Fibroblast of villous mesenchyme (primary cell): Measurements from ENCODE around the gene IGDCC3. TPM values are rescaled to one million over a fixed set of nuclear protein-coding genes. Genes with fewer than 3 reads are reported as not detected.

Experiments used
- DNase-seq: peaks from one replicate; pipeline ENCODE4 v3.0.0-alpha.2; 2010; ENCODE audit warnings: low read depth
- H3K4me3 ChIP-seq: 2 replicates; pipeline ENCODE4 v1.5.1; 2011; ENCODE audit warnings: low read depth, mild to moderate bottlenecking, low read length
- total RNA-seq: library from RNA; depleted of rRNA; stranded (reverse); fragments of >200 nt; gene quantifications from 2 replicates; pipeline ENCODE4 v1.2.3, GENCODE V29; 2012
- TF ChIP-seq, protein P1 (sequence below): IDR thresholded peaks from 2 replicates; pipeline ENCODE4 v1.5.1; 2012; ENCODE audit warnings: low read depth, mild to moderate bottlenecking, low read length; ENCODE audit not compliant: insufficient read depth

Gene IGDCC3
- total RNA-seq, 1 donor: under 0.01 TPM

DNA sequence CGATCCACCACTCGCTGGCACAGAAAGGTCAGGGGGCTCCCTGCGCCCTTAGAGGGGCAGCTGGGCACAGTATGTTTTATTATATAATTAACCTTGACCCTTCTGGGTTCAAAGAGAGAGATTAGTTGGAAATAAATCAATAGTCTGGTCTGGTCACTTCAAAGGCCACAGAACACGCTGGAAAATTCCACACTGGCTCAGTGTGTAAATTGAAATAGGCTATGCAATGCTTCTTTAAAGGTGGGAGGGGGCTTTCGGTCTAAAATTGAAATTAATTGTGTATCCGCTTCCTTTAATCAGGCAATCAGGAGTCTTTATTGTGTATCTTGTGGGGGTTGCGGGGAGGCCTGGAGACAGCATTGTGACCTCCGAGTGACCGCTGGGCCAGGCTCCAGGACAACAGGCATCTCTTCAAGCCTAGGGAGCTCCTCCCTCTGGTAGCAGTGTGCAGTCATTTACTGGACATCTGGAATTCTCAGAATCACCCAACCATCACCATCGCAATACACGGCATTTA, 65.3 kb downstream of the IGDCC3 start:
- TF ChIP-seq, protein P1, sequence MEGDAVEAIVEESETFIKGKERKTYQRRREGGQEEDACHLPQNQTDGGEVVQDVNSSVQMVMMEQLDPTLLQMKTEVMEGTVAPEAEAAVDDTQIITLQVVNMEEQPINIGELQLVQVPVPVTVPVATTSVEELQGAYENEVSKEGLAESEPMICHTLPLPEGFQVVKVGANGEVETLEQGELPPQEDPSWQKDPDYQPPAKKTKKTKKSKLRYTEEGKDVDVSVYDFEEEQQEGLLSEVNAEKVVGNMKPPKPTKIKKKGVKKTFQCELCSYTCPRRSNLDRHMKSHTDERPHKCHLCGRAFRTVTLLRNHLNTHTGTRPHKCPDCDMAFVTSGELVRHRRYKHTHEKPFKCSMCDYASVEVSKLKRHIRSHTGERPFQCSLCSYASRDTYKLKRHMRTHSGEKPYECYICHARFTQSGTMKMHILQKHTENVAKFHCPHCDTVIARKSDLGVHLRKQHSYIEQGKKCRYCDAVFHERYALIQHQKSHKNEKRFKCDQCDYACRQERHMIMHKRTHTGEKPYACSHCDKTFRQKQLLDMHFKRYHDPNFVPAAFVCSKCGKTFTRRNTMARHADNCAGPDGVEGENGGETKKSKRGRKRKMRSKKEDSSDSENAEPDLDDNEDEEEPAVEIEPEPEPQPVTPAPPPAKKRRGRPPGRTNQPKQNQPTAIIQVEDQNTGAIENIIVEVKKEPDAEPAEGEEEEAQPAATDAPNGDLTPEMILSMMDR: peak; percentile 12
- H3K4me3 ChIP-seq: no peak overlapping the region
- DNase-seq: peak; percentile 55

DNA sequence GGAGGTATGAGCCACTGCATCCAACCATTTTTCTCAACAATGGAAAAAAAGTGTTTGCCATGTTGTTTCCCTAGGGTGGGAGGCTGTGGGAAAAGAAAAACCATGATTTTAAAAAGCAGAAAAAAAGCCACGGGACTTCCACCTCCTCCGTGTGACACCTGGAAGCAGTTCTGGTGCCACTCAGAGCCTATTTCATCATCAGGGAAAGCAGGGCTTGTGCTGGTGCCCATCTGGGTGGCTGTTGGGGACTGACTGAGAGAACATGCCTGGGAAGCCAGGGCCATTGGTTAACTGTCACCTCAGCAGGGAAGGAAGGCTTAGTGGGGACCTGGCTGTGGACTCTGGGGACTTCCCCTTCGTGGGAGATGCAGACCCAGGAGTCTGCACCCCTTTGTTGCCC, 66.0 kb downstream of the IGDCC3 start:
- H3K4me3 ChIP-seq: no peak overlapping the region
- TF ChIP-seq, protein P1: no peak
- no peak for DNase-seq

DNA sequence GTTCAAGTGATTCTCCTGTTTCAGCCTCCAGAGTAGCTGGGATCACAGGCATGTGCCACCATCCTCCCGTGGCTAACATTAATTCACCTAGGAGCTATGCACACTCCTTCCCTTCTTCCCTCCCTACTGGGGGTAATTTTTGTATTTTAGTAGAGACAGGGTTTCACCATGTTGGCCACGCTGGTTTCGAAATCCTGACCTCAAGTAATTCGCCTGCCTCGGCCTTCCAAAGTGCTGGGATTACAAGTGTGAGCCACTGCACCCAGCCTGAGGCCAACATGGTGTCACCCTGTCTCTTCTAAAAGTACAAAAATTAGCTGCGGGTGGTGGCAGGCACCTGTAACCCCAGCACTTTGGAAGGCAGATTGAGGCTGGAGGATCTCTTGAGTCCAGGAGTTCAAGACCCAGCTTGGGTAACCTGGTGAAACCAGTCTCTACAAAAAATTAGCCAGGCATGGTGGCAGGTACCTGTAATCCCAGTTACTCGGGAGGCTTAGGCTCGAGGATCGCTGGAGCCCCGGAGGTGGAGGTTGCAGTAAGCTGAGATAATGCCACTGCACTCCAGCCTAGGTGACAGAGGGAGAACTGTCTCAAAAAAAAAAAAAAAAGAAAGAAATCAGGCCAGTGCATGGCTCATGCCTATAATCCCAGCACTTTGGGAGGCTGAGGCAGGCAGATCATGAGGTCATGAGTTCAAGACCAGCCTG, 67.2 kb downstream of the IGDCC3 start:
- H3K4me3 ChIP-seq: no peak overlapping the region
- TF ChIP-seq, protein P1: no peak
- peak; percentile 73 for DNase-seq

DNA sequence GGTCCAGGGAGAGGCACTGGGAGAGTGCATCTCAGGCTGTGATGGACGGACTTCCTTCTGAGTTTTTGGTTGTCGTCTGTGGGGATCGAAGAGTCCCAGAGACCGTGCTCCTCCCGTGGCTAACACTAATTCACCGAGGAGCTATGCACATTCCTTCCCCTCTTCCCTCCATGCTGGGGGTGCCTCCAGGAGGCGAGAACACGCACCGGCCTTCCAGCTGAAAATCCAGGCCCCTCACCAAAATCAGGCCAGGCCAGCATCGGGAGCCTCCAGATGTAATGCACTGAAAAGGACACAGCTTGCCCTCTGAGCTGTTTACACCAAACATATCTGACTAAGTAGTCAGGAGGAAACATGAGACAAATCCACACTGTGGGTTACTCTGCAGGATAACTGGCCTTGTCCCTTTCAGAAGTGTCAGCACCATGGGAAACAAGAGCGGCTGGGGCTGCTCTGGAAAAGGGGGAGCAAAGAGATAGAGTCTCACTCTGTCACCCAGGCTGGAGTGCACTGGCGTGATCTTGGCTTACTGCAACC, 67.9 kb downstream of the IGDCC3 start:
- TF ChIP-seq, protein P1: no peak
- peak; percentile 72 for DNase-seq
- no peak overlapping the region for H3K4me3 ChIP-seq

DNA sequence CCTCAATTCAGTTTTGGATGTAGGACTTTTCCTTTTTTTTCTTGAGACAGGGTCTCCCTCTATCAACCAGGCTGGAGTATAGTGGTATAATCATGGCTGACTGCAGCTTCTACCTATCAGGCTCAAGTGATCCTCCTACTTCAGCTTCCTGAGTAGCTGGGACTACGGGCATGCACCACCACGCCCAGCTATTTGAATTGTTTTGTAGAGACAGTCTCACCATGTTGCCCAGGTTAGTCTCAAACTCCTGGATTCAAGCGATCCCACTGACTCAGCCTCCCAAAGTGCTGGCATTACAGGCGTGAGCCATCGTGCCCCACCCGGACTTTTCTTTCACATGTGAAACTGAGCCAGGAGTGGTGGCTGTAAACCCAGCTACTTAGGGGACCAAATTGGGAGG, 69.8 kb downstream of the IGDCC3 start:
- no peak overlapping the region for H3K4me3 ChIP-seq
- no peak for DNase-seq
- TF ChIP-seq, protein P1: no peak

DNA sequence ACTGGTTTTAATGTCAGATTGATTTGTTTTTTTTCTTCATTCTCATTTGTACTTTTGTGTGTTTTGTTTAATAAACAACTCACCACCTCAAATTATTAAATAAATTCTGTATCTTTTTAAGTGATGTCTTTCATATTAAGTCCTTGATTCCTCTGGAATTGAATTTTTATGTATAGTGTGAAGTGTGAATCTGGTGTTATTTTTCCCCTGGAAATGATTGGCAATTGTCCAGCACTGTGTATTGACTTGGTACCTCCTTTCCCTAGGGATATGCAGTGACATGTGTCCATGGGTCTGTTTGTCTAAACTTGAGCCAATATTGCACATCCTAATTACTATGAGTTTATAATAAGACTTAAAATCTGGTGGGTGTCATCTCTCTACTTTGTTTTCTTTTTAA, 71.3 kb downstream of the IGDCC3 start:
- TF ChIP-seq, protein P1: no peak
- no peak for DNase-seq
- H3K4me3 ChIP-seq: no peak overlapping the region
